Measurements from ENCODE around the gene WNT2.

The WNT2 gene

GRCh38 chr7:117333168-117333567 lies 10.3 kb upstream of the WNT2 start:
- no peak for TF ChIP-seq CTCF (IDR thresholded peaks at IDR 0.05)
- Histone ChIP-seq H3K4me1 (ENCODE audit: control insufficient read depth in 1 of 2, insufficient read depth in 1 of 2, low read depth in 1 of 2, low read length in 1 of 2) (no peaks in the 10 kb centered on the region), H3K4me3 (ENCODE audit: low read depth in 1 of 2, low read length in 1 of 2) (no peak overlapping the region), H3K9me3 (no peaks in the 10 kb centered on the region), H3K36me3 (no peaks in the 10 kb centered on the region), H3K27me3 (peaks cover 13% of the 10 kb centered on the region), H3K27ac (no peak overlapping the region)

GRCh38 chr7:117332031-117332430 lies 9.2 kb upstream of the WNT2 start:
- Histone ChIP-seq H3K4me3 (ENCODE audit: low read depth in 1 of 2, low read length in 1 of 2) (no peak overlapping the region), H3K36me3 (no peaks in the 10 kb centered on the region)
- TF ChIP-seq CTCF (IDR thresholded peaks at IDR 0.05): no peak

GRCh38 chr7:117325836-117326235 lies 3.0 kb upstream of the WNT2 start:
- Histone ChIP-seq H3K4me3 (ENCODE audit: low read depth in 1 of 2, low read length in 1 of 2) (no peak overlapping the region), H3K9me3 (no peaks in the 10 kb centered on the region), H3K36me3 (no peaks in the 10 kb centered on the region), H3K27me3 (peaks cover 58% of the 10 kb centered on the region), H3K4me1 (ENCODE audit: control insufficient read depth in 1 of 2, insufficient read depth in 1 of 2, low read depth in 1 of 2, low read length in 1 of 2) (no peaks in the 10 kb centered on the region), H3K27ac (no peak overlapping the region)
- TF ChIP-seq CTCF (IDR thresholded peaks at IDR 0.05): no peak

More at GRCh38 chr7:117332031-117332430, 9.2 kb upstream of the WNT2 start:
- Histone ChIP-seq H3K9me3 (no peaks in the 10 kb centered on the region), H3K27me3 (peaks cover 13% of the 10 kb centered on the region), H3K27ac (no peak overlapping the region), H3K4me1 (ENCODE audit: control insufficient read depth in 1 of 2, insufficient read depth in 1 of 2, low read depth in 1 of 2, low read length in 1 of 2) (no peaks in the 10 kb centered on the region)

- no peak for TF ChIP-seq CTCF (IDR thresholded peaks at IDR 0.05)
- H3K4me3 ChIP-seq (ENCODE audit: low read depth in 1 of 2, low read length in 1 of 2): no peak overlapping the region
- peaks cover 67% of the 10 kb centered on the region for H3K27me3 ChIP-seq
Measured at GRCh38 chr7:117324960-117325359, 2.1 kb upstream of the WNT2 start.

GRCh38 chr7:117323851-117324711 lies 1.2 kb upstream of the WNT2 start:
- Histone ChIP-seq H3K27me3 (peaks cover 76% of the 10 kb centered on the region), H3K9me3 (no peaks in the 10 kb centered on the region), H3K36me3 (no peaks in the 10 kb centered on the region), H3K4me1 (ENCODE audit: control insufficient read depth in 1 of 2, insufficient read depth in 1 of 2, low read depth in 1 of 2, low read length in 1 of 2) (no peaks in the 10 kb centered on the region), H3K27ac (no peak overlapping the region), H3K4me3 (ENCODE audit: low read depth in 1 of 2, low read length in 1 of 2) (no peak overlapping the region)
- TF ChIP-seq CTCF (IDR thresholded peaks at IDR 0.05): no peak

More at GRCh38 chr7:117324960-117325359, 2.1 kb upstream of the WNT2 start:
- no peaks in the 10 kb centered on the region for H3K9me3 ChIP-seq
- H3K36me3 ChIP-seq: no peaks in the 10 kb centered on the region
- no peak overlapping the region for H3K27ac ChIP-seq
- no peaks in the 10 kb centered on the region for H3K4me1 ChIP-seq (ENCODE audit: control insufficient read depth in 1 of 2, insufficient read depth in 1 of 2, low read depth in 1 of 2, low read length in 1 of 2)
